ENCODE measurements around the gene FUT2.
"Not testable (repeated sequence)": the region's sequence is repeated elsewhere in the genome, so short reads cannot be mapped to it uniquely, and the experiment has no call there.

The FUT2 gene

GRCh38 chr19:48713041-48713863, 17.5 kb downstream of the FUT2 start:
- TF ChIP-seq CTCF (IDR thresholded peaks at IDR 0.05) = peak; percentile 26
- Mint-ChIP-seq H3K9me3 (peaks cover 20% of the 10 kb centered on the region), H3K27ac (no peak overlapping the region), H3K4me1 (peaks cover 55% of the 10 kb centered on the region), H3K36me3 (ENCODE audit: low read depth) (peaks cover 16% of the 10 kb centered on the region), H3K4me3 (peak overlapping the region; percentile 88), H3K27me3 (ENCODE audit: low read depth, poor library complexity) (peaks cover 14% of the 10 kb centered on the region)
- peak; percentile 32 for DNase-seq

- peaks cover 15% of the 10 kb centered on the region for H3K9me3 Mint-ChIP-seq
- H3K27me3 Mint-ChIP-seq (ENCODE audit: low read depth, poor library complexity) = peaks cover 16% of the 10 kb centered on the region
- DNase-seq = peak; percentile 99
- H3K4me1 Mint-ChIP-seq = peaks cover 56% of the 10 kb centered on the region
- peak overlapping the region; percentile 91 for H3K27ac Mint-ChIP-seq
- peak overlapping the region; percentile 88 for H3K4me3 Mint-ChIP-seq
- no peak for TF ChIP-seq CTCF (IDR thresholded peaks at IDR 0.05)
- peaks cover 9% of the 10 kb centered on the region for H3K36me3 Mint-ChIP-seq (ENCODE audit: low read depth)
These were observed 18.3 kb downstream of the FUT2 start for GRCh38 chr19:48713864-48714755.

- no peak for DNase-seq
- no peak for TF ChIP-seq CTCF (IDR thresholded peaks at IDR 0.05)
- Mint-ChIP-seq H3K27ac (peak overlapping the region; percentile 91), H3K9me3 (peaks cover 15% of the 10 kb centered on the region), H3K36me3 (ENCODE audit: low read depth) (peaks cover 9% of the 10 kb centered on the region), H3K4me3 (peak overlapping the region; percentile 87), H3K4me1 (peaks cover 64% of the 10 kb centered on the region), H3K27me3 (ENCODE audit: low read depth, poor library complexity) (peaks cover 10% of the 10 kb centered on the region)
These were observed 19.2 kb downstream of the FUT2 start for GRCh38 chr19:48714759-48715675.

GRCh38 chr19:48715681-48716171, 20.0 kb downstream of the FUT2 start:
- Mint-ChIP-seq H3K27me3 (ENCODE audit: low read depth, poor library complexity) (peaks cover 10% of the 10 kb centered on the region), H3K4me3 (peak overlapping the region; percentile 87), H3K36me3 (ENCODE audit: low read depth) (peaks cover 9% of the 10 kb centered on the region), H3K27ac (peak overlapping the region; percentile 22), H3K9me3 (peaks cover 15% of the 10 kb centered on the region), H3K4me1 (peaks cover 71% of the 10 kb centered on the region)
- DNase-seq = no peak
- no peak for TF ChIP-seq CTCF (IDR thresholded peaks at IDR 0.05)

- peak; percentile 63 for DNase-seq
- peak overlapping the region; percentile 61 for H3K4me3 Mint-ChIP-seq
- peak overlapping the region; percentile 62 for H3K27ac Mint-ChIP-seq
- peaks cover 10% of the 10 kb centered on the region for H3K27me3 Mint-ChIP-seq (ENCODE audit: low read depth, poor library complexity)
- H3K9me3 Mint-ChIP-seq = peaks cover 9% of the 10 kb centered on the region
- no peaks in the 10 kb centered on the region for H3K36me3 Mint-ChIP-seq (ENCODE audit: low read depth)
- no peak for TF ChIP-seq CTCF (IDR thresholded peaks at IDR 0.05)
- H3K4me1 Mint-ChIP-seq = peaks cover 77% of the 10 kb centered on the region
These were observed 21.0 kb downstream of the FUT2 start for GRCh38 chr19:48716562-48717291.

GRCh38 chr19:48718106-48718505, 22.3 kb downstream of the FUT2 start:
- not testable (repeated sequence) for H3K27me3 Mint-ChIP-seq (ENCODE audit: low read depth, poor library complexity)

More at GRCh38 chr19:48718106-48718505, 22.3 kb downstream of the FUT2 start:
- not testable (repeated sequence) for H3K27ac Mint-ChIP-seq; DNase-seq; H3K9me3 Mint-ChIP-seq; H3K36me3 Mint-ChIP-seq (ENCODE audit: low read depth)
- Mint-ChIP-seq H3K4me1 (peaks cover 70% of the 10 kb centered on the region), H3K4me3 (peak overlapping the region; percentile 8)
